GM06990 (cell line): ENCODE measurements around the gene ADAM22.

Experiments used
- DNase-seq: peaks from one replicate; pipeline ENCODE4 v3.0.0-alpha.2; 2011; ENCODE audit not compliant: insufficient read length; ENCODE audit errors: extremely low read depth
- H3K27me3 ChIP-seq: replicated peaks from 2 replicates; pipeline ENCODE4 v1.6.0; 2011; ENCODE audit warnings: low read length; ENCODE audit not compliant: control insufficient read depth, insufficient read depth
- H3K36me3 ChIP-seq: 2 replicates; pipeline ENCODE4 v1.5.1; 2011; ENCODE audit warnings: low read length; ENCODE audit not compliant: control insufficient read depth, insufficient read depth
- H3K4me3 ChIP-seq: replicated peaks from 2 replicates; pipeline ENCODE4 v1.5.1; 2011; ENCODE audit warnings: low read depth, mild to moderate bottlenecking, control low read depth, low read length
- TF ChIP-seq, protein P1 (sequence below): IDR thresholded peaks from 2 replicates; pipeline ENCODE4 v1.5.1; 2011; ENCODE audit warnings: low read length, control low read depth, mild to moderate bottlenecking, inconsistent platforms; ENCODE audit not compliant: insufficient read depth, poor library complexity, severe bottlenecking

The ADAM22 gene

DNA sequence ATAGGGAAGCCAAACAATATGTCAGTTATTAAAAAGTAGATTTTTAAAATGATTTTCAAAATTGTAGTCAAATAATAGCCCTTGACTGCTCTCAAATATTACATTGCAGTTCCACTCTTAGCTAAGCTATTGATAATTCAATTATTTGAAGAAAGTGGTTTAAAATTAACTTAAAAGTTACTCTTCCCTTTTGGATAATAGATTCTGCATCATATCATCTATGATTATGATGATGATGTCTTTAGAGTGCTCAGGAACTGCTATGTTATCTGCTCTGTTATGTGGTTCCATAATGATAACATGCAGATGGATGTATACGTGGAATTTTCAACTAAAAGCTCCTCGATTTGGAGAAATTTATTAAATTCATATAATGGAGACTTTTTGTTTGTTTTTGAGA, 110.0 kb downstream of the ADAM22 start:
- Histone ChIP-seq H3K4me3 (no peak overlapping the region), H3K27me3 (no peaks in the 10 kb centered on the region), H3K36me3 (no peaks in the 10 kb centered on the region)
- TF ChIP-seq, protein P1, sequence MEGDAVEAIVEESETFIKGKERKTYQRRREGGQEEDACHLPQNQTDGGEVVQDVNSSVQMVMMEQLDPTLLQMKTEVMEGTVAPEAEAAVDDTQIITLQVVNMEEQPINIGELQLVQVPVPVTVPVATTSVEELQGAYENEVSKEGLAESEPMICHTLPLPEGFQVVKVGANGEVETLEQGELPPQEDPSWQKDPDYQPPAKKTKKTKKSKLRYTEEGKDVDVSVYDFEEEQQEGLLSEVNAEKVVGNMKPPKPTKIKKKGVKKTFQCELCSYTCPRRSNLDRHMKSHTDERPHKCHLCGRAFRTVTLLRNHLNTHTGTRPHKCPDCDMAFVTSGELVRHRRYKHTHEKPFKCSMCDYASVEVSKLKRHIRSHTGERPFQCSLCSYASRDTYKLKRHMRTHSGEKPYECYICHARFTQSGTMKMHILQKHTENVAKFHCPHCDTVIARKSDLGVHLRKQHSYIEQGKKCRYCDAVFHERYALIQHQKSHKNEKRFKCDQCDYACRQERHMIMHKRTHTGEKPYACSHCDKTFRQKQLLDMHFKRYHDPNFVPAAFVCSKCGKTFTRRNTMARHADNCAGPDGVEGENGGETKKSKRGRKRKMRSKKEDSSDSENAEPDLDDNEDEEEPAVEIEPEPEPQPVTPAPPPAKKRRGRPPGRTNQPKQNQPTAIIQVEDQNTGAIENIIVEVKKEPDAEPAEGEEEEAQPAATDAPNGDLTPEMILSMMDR: no peak
- DNase-seq: no peak

DNA sequence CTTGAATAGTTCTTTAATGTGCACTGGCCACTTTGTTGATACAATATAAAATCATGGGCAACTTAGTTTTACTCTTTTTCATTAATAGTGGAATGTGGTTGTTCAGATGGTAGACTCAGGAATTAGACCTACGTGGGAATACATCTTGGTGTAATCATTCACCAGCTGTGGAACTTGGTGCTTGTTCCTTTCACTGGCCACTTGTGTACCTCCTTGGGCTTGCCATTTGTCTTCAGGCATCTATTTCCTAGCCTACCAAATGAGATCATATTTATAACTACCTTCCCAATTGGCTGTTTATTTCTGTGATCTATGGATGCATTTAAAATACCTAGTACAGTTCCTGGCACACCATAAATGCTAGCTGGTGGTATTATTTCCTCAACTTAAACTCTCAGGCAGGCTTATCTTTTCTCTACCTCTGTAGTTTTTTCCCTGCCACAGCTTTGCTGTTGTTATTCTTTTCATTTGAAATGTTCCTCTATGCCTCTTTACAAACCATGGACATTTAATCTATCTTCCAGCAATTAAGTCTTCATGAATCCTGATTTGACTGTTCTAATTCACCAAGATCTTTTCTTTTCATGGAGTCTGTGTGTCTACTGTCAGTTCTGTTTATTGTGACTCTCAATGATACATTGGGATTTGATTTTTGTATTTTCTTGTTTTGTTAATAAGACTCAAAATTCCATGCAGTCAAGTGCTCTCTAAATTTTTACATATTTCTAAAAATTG, 113.0 kb downstream of the ADAM22 start:
- H3K36me3 ChIP-seq: no peaks in the 10 kb centered on the region
- no peaks in the 10 kb centered on the region for H3K27me3 ChIP-seq
- no peak overlapping the region for H3K4me3 ChIP-seq
- no peak for DNase-seq
- TF ChIP-seq, protein P1: no peak

DNA sequence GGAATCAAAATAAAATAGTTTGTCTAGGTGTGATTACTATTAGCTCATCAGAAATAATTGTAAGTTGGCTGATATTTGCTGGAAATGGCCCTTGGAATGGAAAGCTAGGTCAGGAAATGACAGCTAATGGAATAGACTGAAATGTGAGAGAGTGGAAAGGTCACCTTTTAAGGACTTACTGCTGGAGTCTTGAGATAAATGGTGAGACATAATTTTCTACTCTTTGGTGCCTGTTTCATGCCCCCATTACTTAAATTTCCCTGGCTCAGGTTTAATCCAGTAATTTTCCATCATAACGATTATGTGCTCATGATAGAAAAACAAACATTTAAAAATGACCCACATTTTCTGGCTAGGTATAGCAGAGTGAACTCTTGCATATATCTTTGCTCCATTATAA, 123.6 kb downstream of the ADAM22 start:
- TF ChIP-seq, protein P1: no peak
- H3K4me3 ChIP-seq: no peak overlapping the region
- no peaks in the 10 kb centered on the region for H3K36me3 ChIP-seq
- no peaks in the 10 kb centered on the region for H3K27me3 ChIP-seq
- DNase-seq: no peak

DNA sequence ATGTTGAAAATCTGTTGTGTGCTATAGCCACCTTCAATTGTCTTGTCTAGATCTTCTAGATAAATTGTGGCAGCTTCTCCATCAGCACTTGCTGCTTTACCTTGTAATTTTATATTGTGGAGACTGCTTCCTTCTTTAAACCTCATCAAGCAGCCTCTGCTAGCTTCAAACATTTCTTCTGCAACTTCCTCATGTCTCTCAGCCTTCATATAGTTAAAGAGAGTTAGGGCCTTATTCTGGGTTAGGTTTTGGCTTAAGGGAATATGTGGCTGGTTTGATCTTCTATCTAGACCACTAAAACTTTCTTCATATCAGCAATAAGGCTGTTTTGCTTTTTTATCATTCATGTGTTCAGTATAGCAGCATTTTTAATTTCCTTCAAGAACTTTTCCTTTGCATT, 128.2 kb downstream of the ADAM22 start:
- Histone ChIP-seq H3K36me3 (no peaks in the 10 kb centered on the region), H3K4me3 (no peak overlapping the region), H3K27me3 (no peaks in the 10 kb centered on the region)
- no peak for DNase-seq
- TF ChIP-seq, protein P1: no peak

DNA sequence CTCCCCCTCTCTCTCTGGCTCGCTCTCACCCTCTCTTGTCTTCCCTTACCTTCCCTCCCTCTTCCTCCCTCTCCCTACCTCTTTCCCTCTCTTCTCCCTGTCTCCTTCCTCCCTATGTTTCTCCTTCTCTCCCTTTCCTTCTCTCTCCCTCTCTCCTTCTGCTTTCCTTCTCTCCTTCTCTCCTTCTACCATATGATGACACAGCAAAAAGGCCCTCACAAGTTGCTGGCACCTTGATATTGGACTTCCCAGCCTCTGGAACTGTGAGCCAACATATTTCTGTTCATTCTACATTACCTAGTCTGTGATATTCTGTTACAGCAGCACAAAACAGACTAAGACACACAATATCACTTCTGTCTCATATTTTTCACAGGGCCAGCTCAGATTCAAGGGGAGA, 135.0 kb downstream of the ADAM22 start:
- no peak overlapping the region for H3K4me3 ChIP-seq
- no peak for DNase-seq
- TF ChIP-seq, protein P1: no peak
- H3K27me3 ChIP-seq: no peaks in the 10 kb centered on the region
- H3K36me3 ChIP-seq: no peaks in the 10 kb centered on the region
